PC-9 (cell line): Measurements from ENCODE around the gene HIPK4.

Experiments used
- EZH2 ChIP-seq: fragments of 200-600 bp; sonication (generic); IDR thresholded peaks from 2 replicates; pipeline ENCODE4 v1.8.0; 2017; ENCODE audit warnings: antibody characterized with exemption, low read depth
- TF ChIP-seq, protein P1 (sequence below): fragments of 200-600 bp; sonication (generic); conservative IDR thresholded peaks from 2 replicates; pipeline ENCODE4 v1.6.1; 2017; ENCODE audit warnings: mixed run types, antibody characterized with exemption, mild to moderate bottlenecking, moderate library complexity

DNA sequence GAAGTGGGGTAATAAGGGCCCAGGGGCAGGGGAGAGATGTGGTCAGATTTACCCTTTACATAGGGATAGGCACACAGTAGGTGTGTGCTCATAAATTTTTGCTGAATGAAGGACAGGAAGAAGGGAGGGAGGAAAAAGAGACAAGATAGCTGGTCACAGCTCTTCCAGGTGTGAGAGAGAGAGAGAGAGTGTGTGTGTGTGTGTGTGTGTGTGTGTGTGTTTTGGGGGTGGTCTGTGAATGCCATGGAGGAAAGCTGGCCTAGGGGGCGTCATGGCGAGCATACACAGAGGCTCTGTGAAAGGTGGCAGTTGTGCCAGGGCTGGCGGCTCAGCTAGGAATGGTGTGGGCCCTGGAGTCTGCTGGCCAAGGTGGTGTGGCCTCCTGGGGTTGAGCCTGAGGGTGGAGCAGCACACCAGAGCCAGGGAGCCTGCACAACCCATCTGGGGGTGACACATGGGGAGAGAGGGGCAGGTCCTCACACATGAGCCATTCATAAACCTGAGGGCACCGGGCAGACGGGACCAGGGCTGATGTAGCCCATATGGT is 29.2 kb upstream of the HIPK4 start:
- TF ChIP-seq, protein P1, sequence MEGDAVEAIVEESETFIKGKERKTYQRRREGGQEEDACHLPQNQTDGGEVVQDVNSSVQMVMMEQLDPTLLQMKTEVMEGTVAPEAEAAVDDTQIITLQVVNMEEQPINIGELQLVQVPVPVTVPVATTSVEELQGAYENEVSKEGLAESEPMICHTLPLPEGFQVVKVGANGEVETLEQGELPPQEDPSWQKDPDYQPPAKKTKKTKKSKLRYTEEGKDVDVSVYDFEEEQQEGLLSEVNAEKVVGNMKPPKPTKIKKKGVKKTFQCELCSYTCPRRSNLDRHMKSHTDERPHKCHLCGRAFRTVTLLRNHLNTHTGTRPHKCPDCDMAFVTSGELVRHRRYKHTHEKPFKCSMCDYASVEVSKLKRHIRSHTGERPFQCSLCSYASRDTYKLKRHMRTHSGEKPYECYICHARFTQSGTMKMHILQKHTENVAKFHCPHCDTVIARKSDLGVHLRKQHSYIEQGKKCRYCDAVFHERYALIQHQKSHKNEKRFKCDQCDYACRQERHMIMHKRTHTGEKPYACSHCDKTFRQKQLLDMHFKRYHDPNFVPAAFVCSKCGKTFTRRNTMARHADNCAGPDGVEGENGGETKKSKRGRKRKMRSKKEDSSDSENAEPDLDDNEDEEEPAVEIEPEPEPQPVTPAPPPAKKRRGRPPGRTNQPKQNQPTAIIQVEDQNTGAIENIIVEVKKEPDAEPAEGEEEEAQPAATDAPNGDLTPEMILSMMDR: no peak
- TF ChIP-seq EZH2: no peak
